NCI-H2107 treated with DMSO at 0.1 percent for 48 hours (cell line): ENCODE data around the gene AGPAT1.
"Not testable (repeated sequence)": the region's sequence is repeated elsewhere in the genome, so short reads cannot be mapped to it uniquely, and the experiment has no call there.

Experiments used
- DNase-seq: peaks from one replicate; lab custom pipeline; 2025; ENCODE audit not compliant: unreplicated experiment; lab: John Stamatoyannopoulos, UW

AGPAT1 gene

GRCh38 chr6:32151181-32151862 lies 24.6 kb downstream of the AGPAT1 start:
- no peak for DNase-seq

DNA sequence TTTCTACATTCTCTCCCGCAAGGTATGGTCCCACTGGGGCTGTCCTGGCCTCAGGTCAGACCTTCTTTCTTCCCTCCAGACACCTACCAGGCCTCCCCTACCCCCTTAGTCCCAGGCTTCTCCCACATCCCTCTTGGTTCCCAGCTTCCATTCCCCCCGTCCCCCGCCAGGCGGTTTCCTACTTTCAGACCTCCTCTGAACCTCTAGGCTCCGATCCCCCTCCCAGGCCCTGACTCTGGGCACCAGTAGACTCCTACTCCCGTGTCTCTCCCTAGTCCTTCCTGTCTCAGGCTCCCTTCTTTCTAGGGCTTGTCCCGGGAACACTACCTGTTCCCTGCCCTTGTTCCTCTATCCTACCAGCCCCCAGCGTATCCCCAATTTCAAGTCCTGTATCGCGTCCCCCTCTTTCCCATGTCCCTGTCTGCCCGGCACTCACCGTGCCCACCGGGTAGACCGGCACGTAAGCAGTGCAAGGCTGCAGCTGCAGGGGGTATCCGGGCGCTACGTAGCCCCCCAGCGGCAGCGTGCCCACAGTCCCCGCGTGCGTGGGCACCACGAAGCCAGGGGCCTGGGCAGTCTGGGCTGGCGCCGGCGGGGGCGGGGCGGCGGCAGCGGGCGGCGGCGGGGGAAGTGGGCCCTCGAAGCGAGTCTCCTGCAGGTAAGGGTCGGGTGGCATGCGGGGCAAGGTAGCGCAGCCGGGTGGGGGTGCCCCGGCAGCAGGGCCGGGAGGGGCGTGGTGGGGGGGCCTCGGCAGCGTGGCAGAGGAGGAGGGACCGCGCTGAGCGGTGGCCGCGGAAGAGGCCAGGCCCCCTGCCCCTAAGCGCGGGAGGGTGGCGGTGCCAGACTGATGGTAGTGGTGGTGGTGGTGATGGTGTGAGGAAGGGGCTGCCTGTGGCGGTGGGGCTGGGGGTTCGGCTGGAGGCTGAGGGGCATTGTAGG lies 25.7 kb downstream of the AGPAT1 start:
- DNase-seq = no peak

DNA sequence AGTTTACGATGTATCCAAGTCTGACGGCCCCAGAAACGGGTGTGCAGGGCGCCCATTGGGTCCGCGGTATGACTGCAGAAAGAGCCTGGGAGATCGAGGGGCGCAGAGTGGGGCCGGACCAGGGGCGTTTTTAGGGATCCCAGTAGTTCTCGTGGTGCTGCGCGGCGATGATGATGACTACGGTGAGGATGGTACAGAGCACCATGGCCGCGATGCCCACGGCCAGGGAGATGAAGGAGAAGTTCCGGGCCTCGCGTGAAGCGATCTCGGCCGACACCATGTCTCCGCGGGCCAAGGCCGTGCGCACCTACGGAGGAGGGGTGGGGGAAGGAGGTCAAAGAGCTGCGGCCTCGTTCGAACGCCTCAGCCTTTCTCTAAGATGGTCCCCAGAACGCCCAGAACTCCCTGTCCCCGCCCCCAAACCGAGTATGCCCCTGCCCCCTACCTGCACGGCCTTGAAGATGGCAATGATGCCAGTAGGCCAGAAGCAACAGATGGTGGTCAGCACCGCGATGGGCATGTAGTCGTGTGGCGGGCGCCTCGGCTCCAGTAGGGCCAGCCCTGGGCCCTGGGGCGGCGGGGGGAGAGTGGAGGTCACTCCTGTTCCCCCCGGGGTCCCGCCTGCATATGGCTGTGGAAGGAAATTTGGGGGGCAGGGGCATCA lies 26.7 kb downstream of the AGPAT1 start:
- DNase-seq = no peak

- DNase-seq = no peak
These were observed 27.4 kb downstream of the AGPAT1 start for GRCh38 chr6:32148289-32149091.

DNA sequence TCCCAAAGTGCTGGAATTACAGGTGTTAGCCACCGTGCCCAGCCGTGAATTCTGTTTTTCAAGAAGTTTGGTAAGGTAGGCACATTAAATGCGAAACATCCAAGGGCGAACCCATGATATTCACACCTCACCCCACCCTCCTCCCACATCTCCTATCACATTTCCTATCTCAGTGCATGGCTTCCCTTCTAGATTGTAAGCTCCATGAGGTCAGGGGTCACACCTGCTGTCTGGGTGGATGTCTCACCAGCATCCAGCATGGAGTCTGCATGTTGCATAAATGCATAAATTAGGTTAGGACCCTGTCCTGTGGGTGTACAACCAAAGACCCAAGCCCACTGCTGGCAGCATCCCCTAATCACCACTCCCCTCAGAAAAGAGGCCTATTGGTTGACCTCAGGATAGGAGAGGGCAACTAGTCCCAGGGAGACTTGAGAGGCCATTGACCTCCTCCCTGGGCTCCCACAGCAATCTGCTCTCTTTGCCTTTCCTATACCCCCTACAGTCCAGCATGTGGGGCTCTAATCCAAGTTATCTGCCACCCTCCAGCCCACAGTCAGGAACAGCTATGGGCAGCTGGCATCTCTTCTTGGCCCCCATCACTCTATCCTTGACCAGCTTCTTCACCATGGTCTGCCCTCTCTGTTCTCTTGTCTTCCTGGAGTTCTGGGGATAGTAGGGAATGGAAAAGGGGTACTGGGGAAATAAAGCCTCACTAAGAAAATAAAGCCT lies 28.3 kb downstream of the AGPAT1 start:
- DNase-seq = no peak

DNA sequence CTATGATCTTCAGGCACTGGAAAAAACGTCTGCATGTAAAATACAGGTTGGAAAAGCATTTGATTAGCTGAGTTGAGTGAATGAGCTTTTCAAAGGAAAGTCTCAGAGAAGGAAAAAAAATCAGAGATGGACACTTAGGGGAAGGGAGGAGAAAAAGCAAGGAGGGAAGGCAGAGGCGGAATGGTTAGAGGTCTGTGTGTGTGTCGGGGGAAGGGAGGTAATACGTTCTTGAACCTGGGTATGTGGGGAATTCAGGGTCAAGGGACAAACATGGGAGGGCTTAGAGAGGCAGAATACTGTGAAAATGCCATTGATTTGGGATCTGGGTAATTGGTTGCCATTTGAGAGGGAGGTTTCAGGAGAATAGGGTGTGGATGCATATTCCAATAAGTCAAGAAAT lies 29.2 kb downstream of the AGPAT1 start:
- DNase-seq = no peak

GRCh38 chr6:32146287-32146686 lies 29.6 kb downstream of the AGPAT1 start:
- no peak for DNase-seq

- not testable (repeated sequence) for DNase-seq
These were observed 31.6 kb downstream of the AGPAT1 start for GRCh38 chr6:32144238-32144637.

DNA sequence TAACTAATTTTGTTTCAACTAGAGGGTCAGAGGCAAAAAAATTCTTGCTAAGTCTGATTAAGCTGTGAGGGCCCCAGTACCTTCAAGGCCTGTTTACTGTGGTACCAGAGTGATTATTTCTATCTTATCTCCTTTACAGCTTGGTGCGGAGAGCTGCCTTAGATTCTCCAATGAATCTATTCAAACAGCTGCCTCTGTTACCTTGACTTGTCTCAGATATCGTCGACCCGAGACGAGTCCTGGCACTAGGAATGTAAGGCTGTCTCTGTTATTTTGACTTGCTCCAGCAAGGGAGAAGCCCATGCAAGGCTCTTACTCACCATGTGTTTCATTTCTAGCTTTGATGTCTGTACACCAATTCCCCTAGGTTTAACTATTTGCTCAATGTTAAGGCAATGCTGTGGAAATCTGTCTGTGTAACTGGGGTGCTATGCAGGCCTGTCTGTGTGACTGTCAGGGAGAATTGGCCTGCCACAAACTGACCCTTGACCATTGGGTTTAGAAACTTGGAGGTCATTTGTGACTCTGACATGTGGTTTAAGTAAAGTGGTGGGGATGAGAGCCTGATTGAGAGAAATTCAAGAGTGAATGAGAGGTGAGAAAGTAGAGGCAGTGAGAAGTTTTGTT lies 35.4 kb downstream of the AGPAT1 start:
- no peak for DNase-seq

DNA sequence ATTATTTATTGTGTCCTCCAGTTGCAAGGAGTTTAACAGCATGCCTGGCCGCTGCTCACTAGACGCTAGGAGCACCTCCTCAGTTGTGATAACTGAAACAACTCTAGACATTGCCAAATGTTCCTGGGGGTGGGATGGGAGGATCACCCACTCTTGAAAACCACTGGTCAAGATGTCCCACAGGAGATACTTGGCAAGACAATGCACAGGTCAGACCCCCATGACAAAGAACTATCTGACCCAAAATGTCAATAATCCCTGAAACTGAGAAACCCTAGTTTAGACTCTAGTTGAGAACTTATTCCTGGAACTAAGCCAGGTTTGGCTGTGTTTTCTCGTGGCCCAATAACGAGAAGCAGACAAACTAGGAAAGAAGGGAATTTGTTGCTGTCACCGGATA lies 36.3 kb downstream of the AGPAT1 start:
- DNase-seq = no peak

GRCh38 chr6:32137454-32137853 lies 38.4 kb downstream of the AGPAT1 start:
- no peak for DNase-seq

DNA sequence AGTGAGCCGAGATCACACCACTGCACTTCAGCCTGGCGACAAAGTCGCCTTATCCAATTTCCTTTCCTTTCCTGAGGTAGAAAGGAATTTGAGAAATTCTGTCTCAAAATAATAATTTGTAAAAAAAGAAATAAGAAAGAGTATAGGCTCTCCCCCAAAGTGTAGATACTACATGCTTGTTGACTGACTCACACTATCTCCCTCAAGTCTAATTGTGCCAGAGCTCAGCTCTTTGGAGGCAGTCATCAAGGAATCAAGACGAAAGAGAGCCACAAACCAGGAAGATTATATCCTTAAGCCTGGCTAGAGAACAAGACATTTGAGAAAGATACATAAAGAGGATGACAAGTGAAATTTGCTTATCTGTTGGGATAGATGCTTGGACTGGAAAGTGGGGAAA lies 42.1 kb downstream of the AGPAT1 start:
- no peak for DNase-seq

DNA sequence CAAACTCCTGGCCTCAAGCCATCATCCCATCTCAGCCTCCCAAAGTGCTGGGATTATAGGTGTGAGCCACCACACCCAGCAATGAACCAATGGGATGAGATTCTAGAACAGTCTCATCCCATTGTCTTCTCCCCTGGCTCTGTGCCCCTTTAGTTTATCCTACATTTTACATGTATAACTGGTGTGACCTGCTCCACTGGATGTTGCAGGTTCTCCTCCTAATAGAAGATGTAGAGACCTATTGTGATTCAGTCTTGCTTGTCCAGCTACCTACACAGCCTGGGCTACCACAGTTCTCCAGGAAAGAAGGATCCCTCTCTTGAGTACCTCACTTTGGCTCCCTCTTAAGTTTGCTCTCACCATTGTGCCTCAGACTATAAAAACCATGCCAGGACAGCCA lies 43.8 kb downstream of the AGPAT1 start:
- no peak for DNase-seq

DNA sequence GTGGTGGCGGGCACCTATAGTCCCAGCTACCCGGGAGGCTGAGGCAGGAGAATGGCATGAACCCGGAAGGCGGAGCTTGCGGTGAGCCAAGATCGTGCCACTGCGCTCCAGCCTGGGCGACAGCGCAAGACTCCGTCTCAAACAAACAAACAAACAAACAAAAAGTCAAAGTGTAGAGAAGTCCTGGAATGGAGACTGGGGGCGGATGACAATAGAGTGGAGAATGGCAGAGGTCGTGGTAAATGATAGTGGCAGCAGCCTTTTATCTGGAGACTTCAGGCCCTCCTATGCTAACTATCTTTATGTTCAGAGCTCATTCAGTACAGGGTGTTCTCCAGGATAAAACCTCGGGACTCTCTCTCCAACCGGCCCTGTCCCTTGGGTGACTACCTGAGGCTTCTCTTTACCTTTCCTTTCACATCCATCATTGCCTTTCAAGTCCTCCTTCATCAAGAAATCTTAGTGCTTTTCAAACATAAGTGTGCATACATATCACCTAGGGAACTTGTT lies 44.4 kb downstream of the AGPAT1 start:
- no peak for DNase-seq

DNA sequence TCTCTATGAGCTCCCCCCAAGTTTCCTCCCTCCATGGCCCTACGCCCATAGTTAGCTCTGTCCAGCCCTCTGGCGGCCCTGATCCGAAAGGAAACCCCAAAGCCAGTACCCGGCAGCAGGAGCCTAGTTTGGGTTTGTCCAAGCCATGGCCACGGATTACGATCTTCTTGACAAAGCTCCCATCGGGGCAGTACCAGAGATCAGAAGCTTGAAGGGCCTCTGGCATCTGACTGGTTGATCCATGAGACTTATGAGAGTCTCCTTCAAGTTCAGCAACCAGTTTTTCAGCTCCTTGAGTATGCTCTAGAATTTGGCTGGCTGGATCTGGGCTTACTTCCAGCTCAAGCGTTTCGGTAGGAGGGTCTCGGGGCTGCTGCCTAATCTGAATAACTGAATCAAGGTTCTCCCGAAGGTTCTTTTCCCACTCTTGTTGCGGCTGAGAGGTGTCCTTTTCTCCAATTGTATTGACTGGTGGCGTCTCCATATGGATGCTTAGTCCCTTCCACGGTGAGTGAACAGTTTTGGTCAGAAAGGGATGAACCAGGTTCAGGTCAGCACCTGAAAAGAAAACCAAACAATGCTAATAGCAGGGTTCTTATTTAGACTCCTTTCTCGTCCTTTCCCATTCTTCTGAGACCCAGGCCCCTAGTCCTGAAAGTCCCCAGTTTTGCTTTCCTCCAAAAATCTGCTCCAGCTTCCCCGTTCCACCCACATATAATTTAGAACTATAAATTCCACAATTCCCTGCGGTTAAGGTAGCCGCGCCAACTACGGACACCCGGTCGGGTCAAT lies 46.4 kb downstream of the AGPAT1 start:
- peak; percentile 45 for DNase-seq

DNA sequence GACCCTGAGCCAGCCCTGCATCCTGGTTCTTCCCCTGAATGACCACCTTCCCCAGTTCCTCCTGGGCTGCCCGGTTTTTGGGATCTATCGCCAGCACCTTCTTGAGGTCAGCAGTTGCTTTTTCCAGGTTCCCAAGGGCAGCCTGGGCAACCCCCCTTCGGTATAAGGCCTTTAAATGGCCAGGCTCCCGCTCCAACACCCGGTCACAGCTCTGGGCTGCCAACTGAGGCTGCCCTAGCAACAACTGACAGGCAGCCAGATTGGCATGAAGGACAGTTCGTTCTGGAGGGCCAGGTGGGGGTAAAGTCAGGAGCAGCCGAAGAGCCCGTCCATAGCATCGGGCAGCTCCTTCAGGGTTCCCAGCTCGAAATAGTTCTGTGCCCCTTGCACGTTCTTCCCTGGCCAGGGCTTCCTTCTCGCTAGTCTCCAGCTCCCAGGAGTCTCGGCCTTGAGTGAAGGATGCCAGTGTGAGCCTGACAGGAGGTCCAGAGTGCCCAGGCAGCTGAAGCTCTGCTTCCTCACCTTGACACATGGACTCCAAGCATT lies 47.1 kb downstream of the AGPAT1 start:
- no peak for DNase-seq

- DNase-seq = peak; percentile 93
These were observed 47.9 kb downstream of the AGPAT1 start, which contains the start of gene ATF6B for GRCh38 chr6:32127717-32128592. Gene ATF6B, minus strand, starts transcription at chr6:32128246. Its CDS starts 39 bp downstream, at chr6:32128207.

- no peak for DNase-seq
These were observed 48.5 kb downstream of the AGPAT1 start for GRCh38 chr6:32127409-32127716.
